H4 (cell line): Measurements from ENCODE around the gene EIF3J. TPM values are rescaled to one million over a fixed set of nuclear protein-coding genes. Genes with fewer than 3 reads are reported as not detected.

Experiments used
- DNase-seq: peaks from one replicate; pipeline ENCODE4 v3.0.0-alpha.2; 2015; ENCODE audit warnings: low spot score
- total RNA-seq: library from RNA; depleted of rRNA; stranded (reverse); fragments of >200 nt; shearing (Covaris generic); gene quantifications from 2 replicates; pipeline ENCODE4 v1.2.3, GENCODE V29; 2014; rRNA removed

The EIF3J gene
- total RNA-seq, 1 experiment from 2014 or later, result 40.0 TPM

DNA sequence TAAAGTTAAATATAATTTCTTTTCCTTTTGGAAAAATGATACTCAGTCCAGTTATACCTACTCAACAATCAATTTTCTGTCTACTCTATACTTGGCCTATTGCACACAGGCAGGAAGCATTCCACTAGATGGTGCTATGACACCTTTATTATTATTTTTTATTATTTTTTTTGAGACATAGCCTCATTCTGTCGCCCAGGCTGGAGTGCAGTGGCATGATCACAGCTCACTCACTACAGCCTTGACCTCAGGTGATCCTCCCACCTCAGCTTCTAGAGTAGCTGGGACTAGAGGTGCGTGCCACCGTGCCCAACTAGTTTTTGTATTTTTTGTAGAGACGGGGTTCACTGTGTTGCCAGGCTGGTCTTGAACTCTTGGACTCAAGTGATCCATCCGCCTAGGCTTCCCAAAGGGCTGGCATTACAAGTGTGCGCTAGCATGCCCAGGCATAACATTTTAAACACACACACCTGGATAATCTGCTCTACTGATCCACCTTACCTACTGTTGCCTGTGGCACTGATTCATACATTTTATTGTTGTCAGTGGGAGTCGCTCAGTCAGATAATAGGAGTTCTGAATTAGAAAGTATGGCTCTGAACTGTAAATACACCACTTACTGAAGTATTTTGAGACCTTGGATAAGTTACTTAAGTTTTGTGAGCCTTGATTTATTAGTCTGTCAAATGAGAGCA is 56.2 kb downstream of the EIF3J start:
- no peak for DNase-seq

DNA sequence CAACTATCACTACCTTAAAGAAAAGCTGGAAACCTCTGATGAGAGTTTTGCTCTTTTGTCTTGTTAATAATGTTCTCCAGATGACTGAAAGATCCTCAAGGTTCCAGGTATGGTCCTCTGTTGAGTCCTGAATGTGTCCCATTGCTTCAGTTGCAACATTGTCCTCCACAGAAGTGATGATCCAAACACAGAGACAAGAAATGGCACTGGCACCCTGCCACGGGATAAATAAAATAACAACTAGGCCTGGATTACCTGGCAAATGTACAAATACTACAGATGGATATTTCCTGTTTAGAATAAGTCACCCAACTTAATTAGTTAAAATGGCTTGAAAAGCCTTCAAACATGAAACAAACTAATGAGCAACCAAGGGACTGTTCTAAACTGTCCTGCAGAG is 58.3 kb downstream of the EIF3J start:
- DNase-seq, result no peak

DNA sequence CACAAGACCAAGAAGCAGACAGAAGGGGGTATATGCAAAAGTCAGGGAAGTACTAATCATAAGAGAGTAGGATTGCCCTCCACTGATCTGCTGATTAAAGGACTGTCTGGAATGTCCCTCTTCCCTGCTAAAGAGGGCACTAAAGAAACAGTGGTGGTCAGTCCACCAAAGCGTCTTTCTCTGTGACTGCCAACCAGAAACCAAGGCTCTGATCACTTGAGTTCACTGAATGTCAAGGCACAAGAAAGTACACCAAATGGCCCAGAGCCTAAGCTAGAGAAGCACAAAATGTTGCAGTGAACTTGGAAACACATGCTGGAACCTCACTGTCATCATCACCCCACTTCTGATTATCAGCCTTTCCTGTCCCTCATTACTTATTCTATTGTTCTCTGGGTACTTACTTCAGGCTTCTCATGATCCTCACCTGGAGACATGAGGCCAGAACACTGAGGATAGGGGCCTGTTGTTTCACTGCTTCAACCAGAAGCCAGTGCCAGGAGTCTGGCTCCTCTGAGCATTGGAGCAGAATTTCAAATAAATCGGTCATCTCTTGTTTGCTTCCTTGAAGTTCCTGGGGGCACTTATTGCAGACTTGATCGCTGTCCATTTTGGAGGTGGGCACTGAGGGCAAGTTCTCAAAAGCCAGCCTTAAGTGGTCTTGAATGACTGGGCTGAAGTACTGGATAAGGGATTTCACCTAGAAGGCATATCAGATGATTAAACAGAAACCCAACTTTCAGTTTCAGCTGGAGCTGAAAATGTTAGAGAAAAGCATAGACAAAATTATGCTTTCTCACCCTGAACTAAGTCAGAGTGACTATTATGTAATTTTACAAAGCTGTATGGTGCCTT is 58.9 kb downstream of the EIF3J start:
- DNase-seq, result no peak

DNA sequence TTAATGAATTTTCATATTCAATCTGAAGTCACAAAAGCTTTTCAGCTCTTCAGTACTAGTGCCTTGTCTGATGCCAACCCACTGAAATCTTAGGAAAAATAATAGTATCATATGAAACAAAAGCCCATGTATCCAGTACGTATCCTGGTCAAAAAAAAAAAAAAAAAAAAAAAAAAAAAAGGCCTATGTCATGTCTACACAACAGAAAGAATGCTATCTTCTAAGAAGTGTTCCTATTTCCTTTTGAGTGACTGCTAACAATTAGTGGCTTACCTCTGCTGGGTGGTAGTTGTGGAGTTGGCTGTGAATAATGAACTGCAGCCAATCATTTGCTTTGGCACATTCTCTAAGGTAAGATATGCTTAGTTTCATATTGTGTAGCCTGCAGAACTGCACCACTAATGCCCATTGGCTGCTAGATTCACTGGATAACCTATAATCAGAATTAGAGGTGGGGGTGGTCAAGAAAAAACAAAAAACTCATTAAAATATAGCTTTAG is 59.6 kb downstream of the EIF3J start:
- DNase-seq, result no peak

GRCh38 chr15:44598066-44598465 is 61.1 kb downstream of the EIF3J start:
- no peak for DNase-seq

GRCh38 chr15:44598892-44599291 is 61.9 kb downstream of the EIF3J start:
- no peak for DNase-seq

- DNase-seq, result no peak
Observed at GRCh38 chr15:44603126-44603525, 66.2 kb downstream of the EIF3J start.

DNA sequence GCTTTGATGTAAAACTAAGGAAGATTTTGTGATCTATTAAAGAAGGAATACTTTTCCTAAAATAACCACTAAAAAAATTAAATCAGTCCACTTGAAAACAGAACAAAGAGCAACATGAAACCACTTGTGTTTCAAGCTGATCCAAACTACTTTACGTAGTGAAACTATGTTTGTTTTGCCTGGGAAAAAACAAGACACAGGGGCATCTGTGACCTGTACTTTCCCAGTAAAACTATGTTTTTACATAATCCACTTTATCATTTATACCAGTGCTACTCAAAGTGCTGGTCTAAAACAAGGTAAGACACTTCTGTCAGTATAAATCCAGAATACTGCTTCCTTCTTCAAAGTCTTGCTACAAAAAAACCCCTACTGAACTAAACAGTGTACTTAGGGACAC is 69.8 kb downstream of the EIF3J start:
- no peak for DNase-seq

Other genes starting within 250 kb of the EIF3J start
- gene GOLM2, start 248.4 kb upstream of the EIF3J start, total RNA-seq, result 61.0 and 72.1 TPM in 2 replicates
- gene CTDSPL2, start 109.5 kb upstream of the EIF3J start, total RNA-seq, result 46.6 and 75.7 TPM in 2 replicates
- gene SPG11, start 126.5 kb downstream of the EIF3J start, total RNA-seq, result 21.6 and 30.1 TPM in 2 replicates
- gene PATL2, start 174.2 kb downstream of the EIF3J start, total RNA-seq, result 0.12 and 0.77 TPM in 2 replicates
- gene B2M, start 174.4 kb downstream of the EIF3J start, total RNA-seq, result 5,194 and 5,459 TPM in 2 replicates
- gene TRIM69, start 199.4 kb downstream of the EIF3J start, total RNA-seq, result 21.0 and 24.7 TPM in 2 replicates